ENCODE data around the gene CCIN.

DNA sequence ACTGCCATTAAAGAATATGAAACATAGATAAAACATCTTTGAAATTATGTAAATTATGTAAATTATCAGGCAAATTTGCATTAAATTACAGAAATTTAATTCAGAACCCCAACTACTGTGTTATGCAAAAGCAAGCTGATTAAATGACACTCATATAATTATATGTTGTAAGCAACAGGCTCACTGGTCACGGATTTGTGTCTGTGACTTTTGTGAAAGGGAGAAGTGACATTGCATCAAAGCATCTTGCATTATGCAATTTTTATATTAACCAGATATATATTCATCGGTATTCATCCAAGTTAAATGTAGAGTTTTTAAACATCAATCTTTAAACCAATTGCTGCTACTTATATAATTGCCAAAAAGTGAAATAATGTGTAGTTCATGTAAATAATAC is 45.7 kb upstream of the CCIN start:
- TF ChIP-seq, protein P1, sequence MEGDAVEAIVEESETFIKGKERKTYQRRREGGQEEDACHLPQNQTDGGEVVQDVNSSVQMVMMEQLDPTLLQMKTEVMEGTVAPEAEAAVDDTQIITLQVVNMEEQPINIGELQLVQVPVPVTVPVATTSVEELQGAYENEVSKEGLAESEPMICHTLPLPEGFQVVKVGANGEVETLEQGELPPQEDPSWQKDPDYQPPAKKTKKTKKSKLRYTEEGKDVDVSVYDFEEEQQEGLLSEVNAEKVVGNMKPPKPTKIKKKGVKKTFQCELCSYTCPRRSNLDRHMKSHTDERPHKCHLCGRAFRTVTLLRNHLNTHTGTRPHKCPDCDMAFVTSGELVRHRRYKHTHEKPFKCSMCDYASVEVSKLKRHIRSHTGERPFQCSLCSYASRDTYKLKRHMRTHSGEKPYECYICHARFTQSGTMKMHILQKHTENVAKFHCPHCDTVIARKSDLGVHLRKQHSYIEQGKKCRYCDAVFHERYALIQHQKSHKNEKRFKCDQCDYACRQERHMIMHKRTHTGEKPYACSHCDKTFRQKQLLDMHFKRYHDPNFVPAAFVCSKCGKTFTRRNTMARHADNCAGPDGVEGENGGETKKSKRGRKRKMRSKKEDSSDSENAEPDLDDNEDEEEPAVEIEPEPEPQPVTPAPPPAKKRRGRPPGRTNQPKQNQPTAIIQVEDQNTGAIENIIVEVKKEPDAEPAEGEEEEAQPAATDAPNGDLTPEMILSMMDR (IDR thresholded peaks at IDR 0.05; ENCODE audit: insufficient read depth, low read length, poor library complexity, severe bottlenecking) = no peak
- no peak for TF ChIP-seq EZH2phosphoT487 (conservative IDR thresholded peaks at IDR 0.05; ENCODE audit: low read length)
